OCI-LY3 (cell line): ENCODE data around the gene PSMD14.

Experiments
- H2AFZ ChIP-seq: fragments of 200-600, 300-600 bp; shearing (Covaris generic); 2 replicates; pipeline ENCODE4 v1.6.0; 2014; ENCODE audit warnings: antibody characterized with exemption, low read depth, low read length
- H3K27ac ChIP-seq: fragments of 200-600, 300-600 bp; sonication (generic); 2 replicates; pipeline ENCODE4 v1.5.1; 2014; ENCODE audit warnings: mild to moderate bottlenecking, low read length, moderate library complexity, mixed read lengths
- H3K27me3 ChIP-seq: fragments of 200-600, 300-600 bp; sonication (generic); 2 replicates; pipeline ENCODE4 v1.6.1; 2014; ENCODE audit warnings: low read depth, low read length, mixed read lengths
- H3K36me3 ChIP-seq: fragments of 200-600, 300-600 bp; sonication (generic); replicated peaks from 2 replicates; pipeline ENCODE3; 2014; ENCODE audit warnings: low read depth, low read length, mixed read lengths
- H3K4me1 ChIP-seq: fragments of 300-600, 200-600 bp; sonication (generic); 2 replicates; pipeline ENCODE4 v1.6.1; 2014; ENCODE audit warnings: low read length, mixed read lengths
- H3K4me2 ChIP-seq: fragments of 200-600, 300-600 bp; sonication (generic); 2 replicates; pipeline ENCODE4 v1.6.1; 2014; ENCODE audit warnings: low read length, mixed read lengths
- H3K4me3 ChIP-seq: fragments of 300-600, 200-600 bp; sonication (generic); 2 replicates; pipeline ENCODE4 v1.5.1; 2014; ENCODE audit warnings: antibody characterized with exemption, mild to moderate bottlenecking, low read length, moderate library complexity
- H3K79me2 ChIP-seq: fragments of 300-600, 200-600 bp; shearing (Covaris generic); 2 replicates; pipeline ENCODE4 v1.6.1; 2014; ENCODE audit warnings: mild to moderate bottlenecking, low read length, mixed read lengths
- H3K9ac ChIP-seq: fragments of 300-600, 200-600 bp; shearing (Covaris generic); 2 replicates; pipeline ENCODE4 v1.6.0; 2014; ENCODE audit warnings: mild to moderate bottlenecking, low read length, moderate library complexity
- H3K9me3 ChIP-seq: fragments of 200-600, 300-600 bp; shearing (Covaris generic); 2 replicates; pipeline ENCODE4 v1.6.1; 2014; ENCODE audit warnings: low read length, mixed read lengths; ENCODE audit not compliant: insufficient read depth
- H4K20me1 ChIP-seq: fragments of 200-600, 300-600 bp; sonication (generic); 2 replicates; pipeline ENCODE4 v1.6.1; 2016; ENCODE audit warnings: low read length, mixed read lengths; ENCODE audit not compliant: insufficient read depth
- EZH2phosphoT487 ChIP-seq: fragments of 200-600 bp; shearing (Covaris generic); IDR thresholded peaks from 2 replicates; pipeline ENCODE4 v1.6.1; 2018; ENCODE audit warnings: antibody characterized with exemption, mixed run types, low read depth
- TF ChIP-seq, protein P1 (sequence below): fragments of 200-600, 300-600 bp; sonication (generic); IDR thresholded peaks from 2 replicates; pipeline ENCODE4 v1.5.1; 2014; ENCODE audit warnings: antibody characterized with exemption, low read length, low read depth

PSMD14 gene

DNA sequence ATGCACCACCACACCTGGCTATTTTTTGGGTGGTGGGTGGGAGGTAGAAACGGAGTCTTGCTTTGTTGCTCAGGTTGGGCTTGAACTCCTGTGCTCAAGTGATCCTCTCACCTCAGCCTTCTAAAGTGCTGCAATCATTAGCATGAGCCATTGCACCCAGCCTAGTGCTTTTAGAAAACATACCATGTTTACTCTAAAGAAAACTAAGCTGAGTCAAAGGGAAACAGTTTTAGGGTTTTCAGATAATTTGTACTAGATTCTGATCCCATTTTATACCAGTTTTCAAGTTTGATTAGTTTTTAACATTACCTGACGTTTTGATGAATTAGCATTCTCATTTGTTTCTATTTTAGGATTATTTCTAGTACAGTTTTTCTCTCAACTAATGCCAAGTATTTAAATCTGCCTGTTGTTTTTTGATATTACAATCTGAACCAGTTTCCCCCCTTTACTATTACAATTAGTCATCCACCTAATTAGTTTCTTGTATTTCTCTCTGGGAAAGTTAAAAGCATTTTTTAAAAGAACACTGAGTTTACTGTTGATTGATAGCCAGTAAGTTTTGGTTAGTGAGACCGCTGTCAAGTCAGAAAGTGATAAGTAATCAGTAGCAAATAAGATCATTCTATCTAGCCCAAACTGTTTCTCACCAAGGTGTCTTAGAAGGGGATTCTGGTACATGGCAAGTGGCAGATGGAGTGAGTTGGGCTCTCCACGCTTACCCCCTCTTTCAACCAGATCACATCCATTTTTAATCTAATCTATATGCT lies 83.7 kb downstream of the PSMD14 start:
- Histone ChIP-seq H3K9ac (no peak overlapping the region), H2AFZ (no peak overlapping the region), H3K4me1 (peaks cover 25% of the 10 kb centered on the region), H3K27ac (no peak overlapping the region), H3K79me2 (peaks cover 4% of the 10 kb centered on the region), H3K9me3 (no peaks in the 10 kb centered on the region), H3K4me3 (no peak overlapping the region), H3K4me2 (no peak overlapping the region), H3K27me3 (no peaks in the 10 kb centered on the region), H3K36me3 (peaks cover 37% of the 10 kb centered on the region), H4K20me1 (0 out of 2 replicates have a peak, but pooled peaks cover 2% of the 10 kb centered on the region)
- TF ChIP-seq, protein P1, sequence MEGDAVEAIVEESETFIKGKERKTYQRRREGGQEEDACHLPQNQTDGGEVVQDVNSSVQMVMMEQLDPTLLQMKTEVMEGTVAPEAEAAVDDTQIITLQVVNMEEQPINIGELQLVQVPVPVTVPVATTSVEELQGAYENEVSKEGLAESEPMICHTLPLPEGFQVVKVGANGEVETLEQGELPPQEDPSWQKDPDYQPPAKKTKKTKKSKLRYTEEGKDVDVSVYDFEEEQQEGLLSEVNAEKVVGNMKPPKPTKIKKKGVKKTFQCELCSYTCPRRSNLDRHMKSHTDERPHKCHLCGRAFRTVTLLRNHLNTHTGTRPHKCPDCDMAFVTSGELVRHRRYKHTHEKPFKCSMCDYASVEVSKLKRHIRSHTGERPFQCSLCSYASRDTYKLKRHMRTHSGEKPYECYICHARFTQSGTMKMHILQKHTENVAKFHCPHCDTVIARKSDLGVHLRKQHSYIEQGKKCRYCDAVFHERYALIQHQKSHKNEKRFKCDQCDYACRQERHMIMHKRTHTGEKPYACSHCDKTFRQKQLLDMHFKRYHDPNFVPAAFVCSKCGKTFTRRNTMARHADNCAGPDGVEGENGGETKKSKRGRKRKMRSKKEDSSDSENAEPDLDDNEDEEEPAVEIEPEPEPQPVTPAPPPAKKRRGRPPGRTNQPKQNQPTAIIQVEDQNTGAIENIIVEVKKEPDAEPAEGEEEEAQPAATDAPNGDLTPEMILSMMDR = no peak
- no peak for TF ChIP-seq EZH2phosphoT487

DNA sequence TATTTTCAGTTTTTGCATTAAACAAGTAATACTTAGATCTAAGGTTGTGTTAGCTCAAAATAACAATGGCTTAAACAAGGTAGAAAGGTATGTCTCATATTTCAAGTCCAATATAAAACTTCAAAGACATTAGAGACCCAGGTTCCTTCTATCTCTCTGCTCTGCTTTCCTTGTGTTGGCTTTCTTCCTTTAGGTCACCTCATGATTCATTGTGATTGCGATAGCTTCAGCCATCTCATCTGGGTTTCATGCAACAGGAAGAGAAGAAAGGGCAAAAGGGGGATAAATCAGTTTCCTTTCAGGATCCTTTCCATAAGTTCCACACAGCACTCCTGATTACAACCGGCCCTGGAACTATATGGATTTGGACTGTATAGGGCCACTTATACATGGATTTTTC lies 91.9 kb downstream of the PSMD14 start:
- Histone ChIP-seq H3K4me2 (no peak overlapping the region), H3K27ac (no peak overlapping the region), H3K36me3 (peaks cover 40% of the 10 kb centered on the region), H4K20me1 (no peaks in the 10 kb centered on the region), H3K27me3 (no peaks in the 10 kb centered on the region), H3K4me3 (no peak overlapping the region), H3K9me3 (no peaks in the 10 kb centered on the region), H3K4me1 (no peaks in the 10 kb centered on the region), H3K9ac (no peak overlapping the region), H2AFZ (no peak overlapping the region), H3K79me2 (no peaks in the 10 kb centered on the region)
- no peak for TF ChIP-seq EZH2phosphoT487
- TF ChIP-seq, protein P1 = no peak

DNA sequence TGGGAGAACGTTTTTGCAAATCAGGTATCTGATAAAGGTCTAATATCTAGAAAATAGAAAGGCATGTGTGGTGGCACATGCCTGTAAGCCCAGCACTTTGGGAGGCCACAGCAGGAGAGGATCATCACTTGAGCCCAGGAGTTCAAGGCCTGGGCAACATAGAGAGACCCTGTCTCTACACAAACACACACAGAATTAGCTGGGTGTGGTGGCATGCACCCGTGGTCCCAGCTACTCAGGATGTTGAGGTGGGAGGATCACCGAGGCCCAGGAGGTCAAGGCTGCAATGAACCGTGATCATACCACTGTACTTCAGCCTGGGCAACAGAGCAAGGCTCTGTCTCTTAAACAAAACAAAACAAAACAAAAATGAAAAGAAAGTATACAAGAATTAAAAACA lies 94.1 kb downstream of the PSMD14 start:
- TF ChIP-seq, protein P1 = no peak
- TF ChIP-seq EZH2phosphoT487 = no peak

DNA sequence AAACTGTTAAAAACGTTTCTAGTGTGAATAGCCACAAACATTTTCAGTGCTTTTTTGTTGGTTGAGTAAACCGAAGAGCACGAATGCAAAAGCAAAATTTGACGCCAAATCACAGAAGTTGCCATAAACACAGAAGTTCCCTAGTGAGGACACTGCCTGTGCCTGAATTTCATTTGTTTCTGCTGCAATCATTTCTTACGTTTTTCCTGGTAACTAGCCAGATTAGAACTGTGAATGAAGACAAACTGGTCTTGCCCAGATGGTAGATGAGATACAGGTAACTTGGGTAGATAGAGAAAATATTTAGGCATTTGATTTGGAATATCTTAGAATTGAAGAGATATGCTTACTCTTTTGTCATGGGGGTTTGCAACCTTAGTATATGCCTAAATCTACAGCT lies 98.1 kb downstream of the PSMD14 start:
- no peaks in the 10 kb centered on the region for H3K27me3 ChIP-seq
- H3K79me2 ChIP-seq = no peaks in the 10 kb centered on the region
- H3K4me2 ChIP-seq = no peak overlapping the region
- H3K9ac ChIP-seq = no peak overlapping the region
- TF ChIP-seq EZH2phosphoT487 = no peak
- TF ChIP-seq, protein P1 = no peak
- H3K9me3 ChIP-seq = no peaks in the 10 kb centered on the region
- peaks cover 15% of the 10 kb centered on the region for H3K36me3 ChIP-seq
- H3K4me3 ChIP-seq = no peak overlapping the region
- H3K4me1 ChIP-seq = peaks cover 16% of the 10 kb centered on the region
- H2AFZ ChIP-seq = no peak overlapping the region
- H4K20me1 ChIP-seq = no peaks in the 10 kb centered on the region
- H3K27ac ChIP-seq = no peak overlapping the region

More for the DNA sequence above, 94.1 kb downstream of the PSMD14 start:
- no peak overlapping the region for H3K9ac ChIP-seq
- H3K4me1 ChIP-seq = peaks cover 6% of the 10 kb centered on the region; the same call in 1 of the 2 replicates
- peaks cover 23% of the 10 kb centered on the region for H3K36me3 ChIP-seq
- H3K27ac ChIP-seq = no peak overlapping the region
- H3K4me3 ChIP-seq = no peak overlapping the region
- H2AFZ ChIP-seq = no peak overlapping the region
- H3K4me2 ChIP-seq = no peak overlapping the region
- H3K9me3 ChIP-seq = no peaks in the 10 kb centered on the region
- no peaks in the 10 kb centered on the region for H3K27me3 ChIP-seq
- no peaks in the 10 kb centered on the region for H4K20me1 ChIP-seq
- no peaks in the 10 kb centered on the region for H3K79me2 ChIP-seq
